ENCODE measurements around the gene HORMAD2. TPM values are rescaled to one million over a fixed set of nuclear protein-coding genes. Genes with fewer than 3 reads are reported as not detected.

HORMAD2 gene
- total RNA-seq, 3 donors from 2014 or later, result not detected

DNA sequence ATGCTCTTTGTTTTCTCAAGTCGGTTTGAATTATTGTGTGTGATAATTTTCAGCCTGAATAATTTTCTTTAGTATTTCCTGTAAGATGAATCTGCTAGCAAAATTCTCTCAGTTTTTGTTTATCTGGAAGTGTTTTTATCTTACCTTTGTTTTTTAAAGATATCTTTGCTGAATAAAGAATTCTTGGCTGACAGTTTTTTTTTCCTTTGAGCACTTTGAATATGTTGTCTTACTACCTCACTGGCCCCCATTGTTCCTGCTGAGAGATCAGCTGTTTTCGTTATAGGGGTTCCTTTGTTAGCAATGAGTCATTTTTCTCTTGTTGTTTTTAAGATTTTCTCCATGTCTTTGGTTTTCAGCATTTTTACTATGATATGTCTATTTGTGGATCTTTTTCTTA lies 63.0 kb downstream of the HORMAD2 start:
- Histone ChIP-seq H3K4me3 (no peak overlapping the region), H3K9me3 (peaks cover 7 to 13% of the 10 kb centered on the region in 2 donors), H3K4me1 (no peaks in the 10 kb centered on the region), H3K27me3 (no peaks in the 10 kb centered on the region), H3K27ac (no peak overlapping the region), H3K36me3 (no peaks in the 10 kb centered on the region)
- no peak for TF ChIP-seq POLR2A (IDR thresholded peaks at IDR 0.05)
- TF ChIP-seq, protein P1, sequence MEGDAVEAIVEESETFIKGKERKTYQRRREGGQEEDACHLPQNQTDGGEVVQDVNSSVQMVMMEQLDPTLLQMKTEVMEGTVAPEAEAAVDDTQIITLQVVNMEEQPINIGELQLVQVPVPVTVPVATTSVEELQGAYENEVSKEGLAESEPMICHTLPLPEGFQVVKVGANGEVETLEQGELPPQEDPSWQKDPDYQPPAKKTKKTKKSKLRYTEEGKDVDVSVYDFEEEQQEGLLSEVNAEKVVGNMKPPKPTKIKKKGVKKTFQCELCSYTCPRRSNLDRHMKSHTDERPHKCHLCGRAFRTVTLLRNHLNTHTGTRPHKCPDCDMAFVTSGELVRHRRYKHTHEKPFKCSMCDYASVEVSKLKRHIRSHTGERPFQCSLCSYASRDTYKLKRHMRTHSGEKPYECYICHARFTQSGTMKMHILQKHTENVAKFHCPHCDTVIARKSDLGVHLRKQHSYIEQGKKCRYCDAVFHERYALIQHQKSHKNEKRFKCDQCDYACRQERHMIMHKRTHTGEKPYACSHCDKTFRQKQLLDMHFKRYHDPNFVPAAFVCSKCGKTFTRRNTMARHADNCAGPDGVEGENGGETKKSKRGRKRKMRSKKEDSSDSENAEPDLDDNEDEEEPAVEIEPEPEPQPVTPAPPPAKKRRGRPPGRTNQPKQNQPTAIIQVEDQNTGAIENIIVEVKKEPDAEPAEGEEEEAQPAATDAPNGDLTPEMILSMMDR (IDR thresholded peaks at IDR 0.05), result no peak
- intact Hi-C loops (cut with DNase I; ENCODE audit: low total_unique reads), result no loop called here
- no peak for DNase-seq (ENCODE audit: low spot score in 2 of 2)

DNA sequence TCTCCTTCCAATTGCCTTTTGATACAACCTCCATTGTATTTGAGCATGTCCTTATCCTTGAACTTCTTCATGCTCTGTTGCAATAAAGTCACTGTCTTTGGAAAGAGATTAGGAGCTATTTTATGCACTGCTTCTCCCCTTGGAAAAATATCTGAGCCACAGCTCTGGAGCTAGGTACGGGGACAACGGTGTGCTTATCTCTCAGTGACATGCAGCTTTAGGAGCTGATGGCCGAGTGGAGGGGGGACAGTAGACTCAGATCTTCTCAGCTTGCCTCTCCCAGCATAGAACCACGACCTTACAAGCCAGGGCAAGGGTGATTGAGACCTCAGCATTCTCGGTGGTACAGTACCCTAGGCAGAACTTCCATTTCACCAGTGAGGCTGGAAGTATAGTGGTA lies 64.1 kb downstream of the HORMAD2 start:
- DNase-seq (ENCODE audit: low spot score in 2 of 2), result no peak
- Histone ChIP-seq H3K4me1 (no peaks in the 10 kb centered on the region), H3K27me3 (no peaks in the 10 kb centered on the region), H3K4me3 (no peak overlapping the region), H3K9me3 (peaks cover 7 to 13% of the 10 kb centered on the region in 2 donors), H3K27ac (no peak overlapping the region), H3K36me3 (no peaks in the 10 kb centered on the region)
- intact Hi-C loops (cut with DNase I; ENCODE audit: low total_unique reads), result no loop called here
- no peak for TF ChIP-seq POLR2AphosphoS5 (IDR thresholded peaks at IDR 0.05)
- TF ChIP-seq, protein P1 (IDR thresholded peaks at IDR 0.05), result no peak
- TF ChIP-seq POLR2A (IDR thresholded peaks at IDR 0.05), result no peak

GRCh38 chr22:30150212-30150611 lies 69.9 kb downstream of the HORMAD2 start:
- H3K27me3 ChIP-seq, result no peaks in the 10 kb centered on the region
- H3K4me1 ChIP-seq, result no peaks in the 10 kb centered on the region
- no peak overlapping the region for H3K27ac ChIP-seq
- no peak for DNase-seq (ENCODE audit: low spot score in 2 of 2)
- intact Hi-C loops (cut with DNase I; ENCODE audit: low total_unique reads), result no loop called here
- no peak for TF ChIP-seq POLR2A (IDR thresholded peaks at IDR 0.05)
- TF ChIP-seq, protein P1 (IDR thresholded peaks at IDR 0.05), result no peak
- no peak for TF ChIP-seq POLR2AphosphoS5 (IDR thresholded peaks at IDR 0.05)
- H3K4me3 ChIP-seq, result no peak overlapping the region
- no peaks in the 10 kb centered on the region for H3K36me3 ChIP-seq
- no peaks in the 10 kb centered on the region for H3K9me3 ChIP-seq

- H3K4me3 ChIP-seq, result no peak overlapping the region
- H3K4me1 ChIP-seq, result no peaks in the 10 kb centered on the region
- TF ChIP-seq POLR2AphosphoS5 (IDR thresholded peaks at IDR 0.05) (no peak), POLR2A (IDR thresholded peaks at IDR 0.05) (no peak)
- TF ChIP-seq, protein P1 (IDR thresholded peaks at IDR 0.05), result no peak
- no peaks in the 10 kb centered on the region for H3K9me3 ChIP-seq
- DNase-seq (ENCODE audit: low spot score in 2 of 2), result no peak
- no peak overlapping the region for H3K27ac ChIP-seq
- no peaks in the 10 kb centered on the region for H3K27me3 ChIP-seq
- intact Hi-C loops (cut with DNase I; ENCODE audit: low total_unique reads), result no loop called here
- H3K36me3 ChIP-seq, result no peaks in the 10 kb centered on the region
Measured at GRCh38 chr22:30158277-30158676, 78.0 kb downstream of the HORMAD2 start.

GRCh38 chr22:30158744-30159500 lies 78.7 kb downstream of the HORMAD2 start:
- Histone ChIP-seq H3K27me3 (no peaks in the 10 kb centered on the region), H3K9me3 (no peaks in the 10 kb centered on the region), H3K4me3 (no peak overlapping the region), H3K27ac (no peak overlapping the region), H3K36me3 (no peaks in the 10 kb centered on the region), H3K4me1 (no peaks in the 10 kb centered on the region)
- TF ChIP-seq, protein P1 (IDR thresholded peaks at IDR 0.05), result no peak
- TF ChIP-seq POLR2A (IDR thresholded peaks at IDR 0.05) (no peak), POLR2AphosphoS5 (IDR thresholded peaks at IDR 0.05) (no peak)
- DNase-seq (ENCODE audit: low spot score in 2 of 2), result no peak
- intact Hi-C loops (cut with DNase I; ENCODE audit: low total_unique reads), result no loop called here
